ENCODE data around the gene SMC6. TPM values are rescaled to one million over a fixed set of nuclear protein-coding genes. Genes with fewer than 3 reads are reported as not detected.

The SMC6 gene
- total RNA-seq, 1 experiment from 2014 or later, result 40.3 TPM

DNA sequence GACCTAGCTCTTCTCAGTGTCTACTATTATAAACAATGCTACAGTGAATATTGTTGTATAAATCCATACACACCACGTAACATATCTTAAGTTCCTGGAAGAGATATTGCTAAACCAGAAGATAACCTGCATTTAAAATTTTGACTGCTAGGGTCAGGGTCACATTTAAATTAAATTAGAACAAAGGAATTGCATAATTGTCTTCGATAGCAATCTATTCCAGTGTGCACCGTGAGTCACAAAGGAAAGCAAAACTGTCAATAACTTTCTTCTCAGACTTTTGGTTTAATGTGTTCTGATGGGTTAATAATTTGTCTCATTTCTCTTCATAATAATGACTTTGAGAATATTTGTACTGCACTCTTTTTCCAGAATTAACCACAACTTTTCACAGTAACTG is 4.5 kb upstream of the SMC6 start:
- DNase-seq, result no peak
- Histone ChIP-seq H2BK120ac (ENCODE audit: low read depth, low read length, poor library complexity, severe bottlenecking) (no peak overlapping the region), H3K4ac (ENCODE audit: low read depth, low read length) (no peak overlapping the region), H3K79me2 (ENCODE audit: insufficient read depth, low read length) (peaks cover 9% of the 10 kb centered on the region; the same call in 1 of the 2 replicates), H3K4me1 (ENCODE audit: insufficient read depth, low read length) (no peaks in the 10 kb centered on the region; the same call in 1 of the 2 replicates), H3K4me2 (ENCODE audit: insufficient read depth, insufficient read length, low read length) (no peak overlapping the region), H3K9me3 (ENCODE audit: control insufficient read depth, low read depth, low read length) (no peaks in the 10 kb centered on the region), H4K5ac (ENCODE audit: insufficient read length, low read depth, low read length) (no peak overlapping the region), H3K23me2 (ENCODE audit: insufficient read length, low read depth, low read length, poor library complexity, severe bottlenecking) (peaks cover 5% of the 10 kb centered on the region), H2AK5ac (ENCODE audit: insufficient read length, low read length) (no peak overlapping the region), H3K79me1 (ENCODE audit: insufficient read depth, low read depth, low read length, poor library complexity, severe bottlenecking) (no peaks in the 10 kb centered on the region), H3K14ac (ENCODE audit: insufficient read depth, low read length) (no peak overlapping the region), H2BK5ac (ENCODE audit: insufficient read length, low read length) (no peak overlapping the region), H3K18ac (ENCODE audit: insufficient read length, low read depth, low read length) (no peak overlapping the region), H4K20me1 (ENCODE audit: control insufficient read depth, insufficient read depth, insufficient read length) (no peaks in the 10 kb centered on the region), H2BK20ac (ENCODE audit: low read depth, low read length, poor library complexity, severe bottlenecking) (no peak overlapping the region), H3K27ac (ENCODE audit: insufficient read length, low read depth, low read length) (no peak overlapping the region), H4K8ac (replicated peaks; ENCODE audit: insufficient read length, low read depth, low read length) (no peak overlapping the region), H3K56ac (ENCODE audit: insufficient read length, low read depth, low read length) (no peak overlapping the region), H3T11ph (ENCODE audit: low read length) (no peak overlapping the region), H2AFZ (ENCODE audit: low read length) (no peak overlapping the region), H3K23ac (ENCODE audit: insufficient read length, low read depth, low read length) (no peak overlapping the region), H2BK15ac (ENCODE audit: low read depth, low read length) (no peak overlapping the region), H4K91ac (ENCODE audit: insufficient read length, low read depth, low read length) (no peak overlapping the region), H3K27me3 (ENCODE audit: insufficient read depth, low read length) (no peaks in the 10 kb centered on the region), H3K9ac (ENCODE audit: extremely low read depth, insufficient read length, low read length) (no peak overlapping the region), H2BK12ac (ENCODE audit: insufficient read length, low read depth, low read length) (no peak overlapping the region)
- peaks cover 7 to 12% of the 10 kb centered on the region in 2 experiments for H3K4me1 Mint-ChIP-seq
- TF ChIP-seq, protein P1, sequence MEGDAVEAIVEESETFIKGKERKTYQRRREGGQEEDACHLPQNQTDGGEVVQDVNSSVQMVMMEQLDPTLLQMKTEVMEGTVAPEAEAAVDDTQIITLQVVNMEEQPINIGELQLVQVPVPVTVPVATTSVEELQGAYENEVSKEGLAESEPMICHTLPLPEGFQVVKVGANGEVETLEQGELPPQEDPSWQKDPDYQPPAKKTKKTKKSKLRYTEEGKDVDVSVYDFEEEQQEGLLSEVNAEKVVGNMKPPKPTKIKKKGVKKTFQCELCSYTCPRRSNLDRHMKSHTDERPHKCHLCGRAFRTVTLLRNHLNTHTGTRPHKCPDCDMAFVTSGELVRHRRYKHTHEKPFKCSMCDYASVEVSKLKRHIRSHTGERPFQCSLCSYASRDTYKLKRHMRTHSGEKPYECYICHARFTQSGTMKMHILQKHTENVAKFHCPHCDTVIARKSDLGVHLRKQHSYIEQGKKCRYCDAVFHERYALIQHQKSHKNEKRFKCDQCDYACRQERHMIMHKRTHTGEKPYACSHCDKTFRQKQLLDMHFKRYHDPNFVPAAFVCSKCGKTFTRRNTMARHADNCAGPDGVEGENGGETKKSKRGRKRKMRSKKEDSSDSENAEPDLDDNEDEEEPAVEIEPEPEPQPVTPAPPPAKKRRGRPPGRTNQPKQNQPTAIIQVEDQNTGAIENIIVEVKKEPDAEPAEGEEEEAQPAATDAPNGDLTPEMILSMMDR (conservative IDR thresholded peaks at IDR 0.05), result no peak
- H3K9me3 Mint-ChIP-seq, result no peaks in the 10 kb centered on the region
- WGBS (ENCODE audit: extremely low coverage, insufficient read length, low lambda C conversion rate), result no CpG with 5 or more reads among the region's 3 CpGs
- H3K4me3 Mint-ChIP-seq, result no peak overlapping the region
- H3K27me3 Mint-ChIP-seq (ENCODE audit: low read depth), result no peaks in the 10 kb centered on the region
- H3K36me3 Mint-ChIP-seq (ENCODE audit: insufficient read depth in 1 of 3, low read depth in 3 of 3), result peaks cover 7 to 22% (median 20%) of the 10 kb centered on the region in 3 experiments; a peak in 6 of 7 replicates
- no peak overlapping the region for H3K27ac Mint-ChIP-seq
